NOMO-1 treated with dmso at 0.1 percent for 144 hours (cell line): ENCODE results near the gene FN1.
"Not testable (repeated sequence)": the region's sequence is repeated elsewhere in the genome, so short reads cannot be mapped to it uniquely, and the experiment has no call there.

Experiments
- DNase-seq: peaks from one replicate; lab custom pipeline; 2025; ENCODE audit not compliant: unreplicated experiment; lab: John Stamatoyannopoulos, UW

FN1 gene

GRCh38 chr2:215409331-215410127 is 26.3 kb downstream of the FN1 start:
- DNase-seq: no peak

GRCh38 chr2:215408441-215408840 is 27.4 kb downstream of the FN1 start:
- not testable (repeated sequence) for DNase-seq

- no peak for DNase-seq
Observed at GRCh38 chr2:215407590-215408264, 28.1 kb downstream of the FN1 start.

GRCh38 chr2:215407061-215407460 is 28.8 kb downstream of the FN1 start:
- DNase-seq: no peak

- DNase-seq: no peak
Observed at GRCh38 chr2:215405722-215406581, 29.9 kb downstream of the FN1 start.

- no peak for DNase-seq
Observed at GRCh38 chr2:215404348-215405012, 31.4 kb downstream of the FN1 start.

- no peak for DNase-seq
Observed at GRCh38 chr2:215403441-215404347, 32.2 kb downstream of the FN1 start.

GRCh38 chr2:215401896-215402379 is 33.9 kb downstream of the FN1 start:
- no peak for DNase-seq

- DNase-seq: no peak
Observed at GRCh38 chr2:215399067-215399716, 36.7 kb downstream of the FN1 start.

- no peak for DNase-seq
Observed at GRCh38 chr2:215397632-215398341, 38.1 kb downstream of the FN1 start.

GRCh38 chr2:215396595-215397313 is 39.1 kb downstream of the FN1 start:
- peak; percentile 64 for DNase-seq

- DNase-seq: no peak
Observed at GRCh38 chr2:215395687-215396460, 40.0 kb downstream of the FN1 start.

GRCh38 chr2:215394102-215394805 is 41.6 kb downstream of the FN1 start:
- no peak for DNase-seq

- no peak for DNase-seq
Observed at GRCh38 chr2:215392687-215393270, 43.1 kb downstream of the FN1 start.

- DNase-seq: no peak
Observed at GRCh38 chr2:215392164-215392563, 43.7 kb downstream of the FN1 start.

- no peak for DNase-seq
Observed at GRCh38 chr2:215391531-215391930, 44.3 kb downstream of the FN1 start.
